Smooth muscle cell of the brain vasculature (primary cell): ENCODE measurements around the gene TAB2.
A peak's percentile ranks its signal among the peaks of the same experiment; 100 is the strongest.

Source experiments
- DNase-seq: peaks from one replicate; pipeline ENCODE4 v3.0.0-alpha.2; 2012; ENCODE audit warnings: low read depth, low spot score

The TAB2 gene

GRCh38 chr6:149317644-149318571 is at the start of gene TAB2:
TAB2 (plus strand) TSS chr6:149317712; CDS start chr6:149369998, 52,286 bp downstream.
- no peak for DNase-seq

GRCh38 chr6:149268146-149268545 is 49.4 kb upstream of the TAB2 start:
- DNase-seq: no peak

GRCh38 chr6:149268768-149269167 is 48.7 kb upstream of the TAB2 start:
- DNase-seq: peak; percentile 31

- no peak for DNase-seq
These were observed 46.9 kb upstream of the TAB2 start for GRCh38 chr6:149270616-149271015.

- no peak for DNase-seq
These were observed 45.9 kb upstream of the TAB2 start for GRCh38 chr6:149271348-149272340.

GRCh38 chr6:149273318-149273717 is 44.2 kb upstream of the TAB2 start:
- DNase-seq: no peak

- no peak for DNase-seq
These were observed 41.9 kb upstream of the TAB2 start for GRCh38 chr6:149275621-149276020.

GRCh38 chr6:149277621-149278020 is 39.9 kb upstream of the TAB2 start:
- no peak for DNase-seq

GRCh38 chr6:149278997-149279396 is 38.5 kb upstream of the TAB2 start:
- DNase-seq: no peak

GRCh38 chr6:149284904-149285303 is 32.6 kb upstream of the TAB2 start:
- DNase-seq: no peak

GRCh38 chr6:149285626-149286025 is 31.9 kb upstream of the TAB2 start:
- DNase-seq: no peak

- DNase-seq: no peak
These were observed 30.6 kb upstream of the TAB2 start for GRCh38 chr6:149286905-149287304.

- no peak for DNase-seq
These were observed 28.2 kb upstream of the TAB2 start for GRCh38 chr6:149289192-149289781.

GRCh38 chr6:149289966-149290365 is 27.5 kb upstream of the TAB2 start:
- DNase-seq: no peak

- no peak for DNase-seq
These were observed 24.3 kb upstream of the TAB2 start for GRCh38 chr6:149293244-149293643.

GRCh38 chr6:149300563-149300962 is 16.9 kb upstream of the TAB2 start:
- DNase-seq: no peak

- DNase-seq: no peak
These were observed 14.8 kb upstream of the TAB2 start for GRCh38 chr6:149302723-149303122.

GRCh38 chr6:149303468-149303867 is 14.0 kb upstream of the TAB2 start:
- no peak for DNase-seq

- DNase-seq: no peak
These were observed 12.1 kb upstream of the TAB2 start for GRCh38 chr6:149305372-149305771.

GRCh38 chr6:149306967-149307366 is 10.5 kb upstream of the TAB2 start:
- no peak for DNase-seq

GRCh38 chr6:149311293-149311692 is 6.2 kb upstream of the TAB2 start:
- DNase-seq: no peak

GRCh38 chr6:149311766-149312165 is 5.7 kb upstream of the TAB2 start:
- no peak for DNase-seq
